Measurements from ENCODE around the gene SLC16A1.

SLC16A1 gene

GRCh38 chr1:112992780-112993179, 36.8 kb upstream of the SLC16A1 start:
- Histone ChIP-seq H3K4me3 (ENCODE audit: low read length) (no peak overlapping the region), H3K4me2 (ENCODE audit: low read length) (no peak overlapping the region), H2AFZ (ENCODE audit: low read depth, low read length) (no peak overlapping the region), H3K9me3 (ENCODE audit: insufficient read depth, low read length) (no peaks in the 10 kb centered on the region), H3K4me1 (ENCODE audit: low read length) (no peaks in the 10 kb centered on the region), H3K27me3 (ENCODE audit: low read depth, low read length) (no peaks in the 10 kb centered on the region), H3K79me2 (ENCODE audit: low read length) (no peaks in the 10 kb centered on the region), H3K27ac (ENCODE audit: low read length) (no peak overlapping the region), H4K20me1 (ENCODE audit: insufficient read depth, low read length) (no peaks in the 10 kb centered on the region), H3K36me3 (replicated peaks; ENCODE audit: low read depth, low read length) (no peaks in the 10 kb centered on the region), H3K9ac (ENCODE audit: low read length) (no peak overlapping the region)
- no peak for TF ChIP-seq CTCF (IDR thresholded peaks at IDR 0.05; ENCODE audit: low read depth, low read length)
- TF ChIP-seq EZH2phosphoT487 (IDR thresholded peaks at IDR 0.05; ENCODE audit: low read depth), result no peak

- Histone ChIP-seq H4K20me1 (ENCODE audit: insufficient read depth, low read length) (no peaks in the 10 kb centered on the region), H3K4me1 (ENCODE audit: low read length) (no peaks in the 10 kb centered on the region), H3K4me3 (ENCODE audit: low read length) (no peak overlapping the region), H2AFZ (ENCODE audit: low read depth, low read length) (no peak overlapping the region), H3K4me2 (ENCODE audit: low read length) (no peak overlapping the region), H3K79me2 (ENCODE audit: low read length) (no peaks in the 10 kb centered on the region), H3K9ac (ENCODE audit: low read length) (no peak overlapping the region), H3K9me3 (ENCODE audit: insufficient read depth, low read length) (no peaks in the 10 kb centered on the region), H3K36me3 (replicated peaks; ENCODE audit: low read depth, low read length) (no peaks in the 10 kb centered on the region), H3K27ac (ENCODE audit: low read length) (no peak overlapping the region), H3K27me3 (ENCODE audit: low read depth, low read length) (no peaks in the 10 kb centered on the region)
- no peak for TF ChIP-seq CTCF (IDR thresholded peaks at IDR 0.05; ENCODE audit: low read depth, low read length)
- no peak for TF ChIP-seq EZH2phosphoT487 (IDR thresholded peaks at IDR 0.05; ENCODE audit: low read depth)
Measured at GRCh38 chr1:112991402-112992120, 35.6 kb upstream of the SLC16A1 start.

GRCh38 chr1:112990271-112990670, 34.3 kb upstream of the SLC16A1 start:
- Histone ChIP-seq H3K27ac (ENCODE audit: low read length) (no peak overlapping the region), H3K27me3 (ENCODE audit: low read depth, low read length) (no peaks in the 10 kb centered on the region), H4K20me1 (ENCODE audit: insufficient read depth, low read length) (no peaks in the 10 kb centered on the region), H3K4me3 (ENCODE audit: low read length) (no peak overlapping the region), H2AFZ (ENCODE audit: low read depth, low read length) (no peak overlapping the region), H3K4me2 (ENCODE audit: low read length) (no peak overlapping the region), H3K79me2 (ENCODE audit: low read length) (no peaks in the 10 kb centered on the region), H3K9ac (ENCODE audit: low read length) (no peak overlapping the region), H3K9me3 (ENCODE audit: insufficient read depth, low read length) (no peaks in the 10 kb centered on the region), H3K4me1 (ENCODE audit: low read length) (peaks cover 1% of the 10 kb centered on the region), H3K36me3 (replicated peaks; ENCODE audit: low read depth, low read length) (peaks cover 5% of the 10 kb centered on the region)
- no peak for TF ChIP-seq CTCF (IDR thresholded peaks at IDR 0.05; ENCODE audit: low read depth, low read length)
- TF ChIP-seq EZH2phosphoT487 (IDR thresholded peaks at IDR 0.05; ENCODE audit: low read depth), result no peak

- no peaks in the 10 kb centered on the region for H4K20me1 ChIP-seq (ENCODE audit: insufficient read depth, low read length)
- H3K4me3 ChIP-seq (ENCODE audit: low read length), result no peak overlapping the region
- no peak for TF ChIP-seq CTCF (IDR thresholded peaks at IDR 0.05; ENCODE audit: low read depth, low read length)
- H3K36me3 ChIP-seq (replicated peaks; ENCODE audit: low read depth, low read length), result peaks cover 6% of the 10 kb centered on the region
- H3K79me2 ChIP-seq (ENCODE audit: low read length), result no peaks in the 10 kb centered on the region; the same call in 1 of the 2 replicates
- no peak overlapping the region for H2AFZ ChIP-seq (ENCODE audit: low read depth, low read length)
- no peak overlapping the region for H3K27ac ChIP-seq (ENCODE audit: low read length)
- no peaks in the 10 kb centered on the region for H3K9me3 ChIP-seq (ENCODE audit: insufficient read depth, low read length)
- H3K4me1 ChIP-seq (ENCODE audit: low read length), result peaks cover 18% of the 10 kb centered on the region
- H3K4me2 ChIP-seq (ENCODE audit: low read length), result no peak overlapping the region
- no peak overlapping the region for H3K9ac ChIP-seq (ENCODE audit: low read length)
- no peaks in the 10 kb centered on the region for H3K27me3 ChIP-seq (ENCODE audit: low read depth, low read length)
Measured at GRCh38 chr1:112988367-112988766, 32.4 kb upstream of the SLC16A1 start.
